GM19372 (cell line): ENCODE results near the gene CSTB.

ENCODE experiments used
- ATAC-seq: cut with Tn5 transposase; IDR thresholded peaks from one replicate; pipeline ENCODE4 v1.9.1; 2021; ENCODE audit warnings: mild to moderate bottlenecking, low read depth, moderate library complexity; ENCODE audit not compliant: unreplicated experiment

CSTB gene

DNA sequence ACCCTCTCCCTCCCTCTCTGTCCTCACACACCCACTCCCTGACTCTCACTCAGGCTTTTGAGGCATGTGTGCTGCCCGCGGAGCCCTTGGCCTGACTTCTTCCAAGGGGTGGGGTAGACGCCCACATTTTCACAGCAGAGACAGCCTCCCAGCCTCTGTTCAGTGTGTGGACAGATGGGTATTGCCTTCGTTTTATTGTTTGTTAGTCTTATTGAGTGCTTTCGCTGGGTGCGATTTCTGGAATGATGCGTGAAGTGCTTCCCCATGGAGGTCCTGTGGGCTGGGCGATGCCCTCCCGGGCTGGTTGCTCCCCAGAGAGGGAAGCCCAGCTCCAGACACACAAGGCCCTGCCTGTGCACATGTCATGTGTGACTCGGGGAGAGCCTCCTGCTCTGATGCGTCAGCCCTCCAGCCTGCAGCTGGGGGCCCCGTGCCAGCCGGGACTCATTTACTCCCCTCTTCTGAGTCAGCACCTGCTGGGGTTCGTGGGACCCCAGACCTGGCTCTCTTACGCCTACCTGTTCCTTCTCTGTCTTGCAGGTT is 42.5 kb downstream of the CSTB start:
- ATAC-seq: no peak

DNA sequence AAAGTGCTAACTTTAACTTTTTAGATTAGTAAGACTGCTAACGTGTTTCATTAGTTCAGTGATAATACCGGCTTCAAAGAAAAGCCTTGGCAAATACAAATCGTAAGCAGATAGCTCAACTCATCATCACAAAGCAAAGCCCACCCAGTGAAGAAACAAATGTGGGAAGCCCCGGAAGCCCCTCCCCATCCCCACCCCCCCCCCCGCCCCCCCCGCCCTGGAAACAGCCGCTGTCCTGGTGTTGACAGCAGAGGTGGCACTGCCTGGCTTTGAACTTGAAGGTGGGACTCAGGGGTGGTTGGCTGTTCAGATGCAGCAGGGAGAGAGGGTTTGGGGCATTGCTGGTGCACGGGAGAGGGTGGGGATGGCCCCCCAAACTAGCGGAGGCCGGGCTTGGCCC is 43.0 kb downstream of the CSTB start:
- ATAC-seq: no peak

GRCh38 chr21:43731891-43732711 is 44.0 kb downstream of the CSTB start:
- no peak for ATAC-seq

GRCh38 chr21:43731476-43731875 is 44.6 kb downstream of the CSTB start:
- no peak for ATAC-seq

- no peak for ATAC-seq
Observed at GRCh38 chr21:43728467-43729390, 47.4 kb downstream of the CSTB start.

- ATAC-seq: no peak
Observed at GRCh38 chr21:43728154-43728466, 48.0 kb downstream of the CSTB start.

- no peak for ATAC-seq
Observed at GRCh38 chr21:43727519-43728153, 48.5 kb downstream of the CSTB start.

- ATAC-seq: no peak
Observed at GRCh38 chr21:43726686-43727518, 49.2 kb downstream of the CSTB start.
